Stimulated activated effector memory CD8-positive, alpha-beta T cell treated with anti-CD3 and anti-CD28 coated beads, Interleukin-12 subunit alpha, Interleukin-12 subunit beta, amount 100 ng/mL, for 72 hours (primary cell): ENCODE data around the gene ITPRIP.

ENCODE experiments used
- ATAC-seq: fragments of 150-1000 bp; cut with Tn5 transposase; 2 replicates; pipeline ENCODE4 v1.10.0; 2021
- DNase-seq, 2 donors: peaks; one replicate each; pipeline ENCODE4 v3.0.0; 2021 to 2022; ENCODE audit warnings: low spot score in 2 of 2
- H3K27ac Mint-ChIP-seq: one replicate; pipeline ENCODE4 v1.8.0; 2022; ENCODE audit warnings: mild to moderate bottlenecking, mixed read lengths
- H3K36me3 Mint-ChIP-seq: one replicate; pipeline ENCODE4 v1.8.0; 2022; ENCODE audit warnings: mild to moderate bottlenecking, mixed read lengths
- H3K4me1 Mint-ChIP-seq: one replicate; pipeline ENCODE4 v1.8.0; 2022; ENCODE audit warnings: mixed read lengths
- H3K4me3 Mint-ChIP-seq: one replicate; pipeline ENCODE4 v1.8.0; 2022; ENCODE audit warnings: mild to moderate bottlenecking, mixed read lengths
- H3K9me3 Mint-ChIP-seq: one replicate; pipeline ENCODE4 v1.8.0; 2022; ENCODE audit warnings: mixed read lengths

ITPRIP gene

GRCh38 chr10:104309980-104310978 is 28.0 kb downstream of the ITPRIP start:
- peaks cover 57% of the 10 kb centered on the region for H3K36me3 Mint-ChIP-seq
- ATAC-seq (no peak), DNase-seq (no peak)
- peaks cover 51% of the 10 kb centered on the region for H3K4me1 Mint-ChIP-seq
- no peak overlapping the region for H3K4me3 Mint-ChIP-seq
- H3K27ac Mint-ChIP-seq, result no peak overlapping the region
- no peaks in the 10 kb centered on the region for H3K9me3 Mint-ChIP-seq

- ATAC-seq (peak; percentile 63), DNase-seq (no peak)
- no peaks in the 10 kb centered on the region for H3K9me3 Mint-ChIP-seq
- H3K27ac Mint-ChIP-seq, result peak overlapping the region; percentile 35
- H3K4me1 Mint-ChIP-seq, result peaks cover 67% of the 10 kb centered on the region
- H3K36me3 Mint-ChIP-seq, result peaks cover 42% of the 10 kb centered on the region
- H3K4me3 Mint-ChIP-seq, result peak overlapping the region; percentile 22
Measured at GRCh38 chr10:104308439-104308903, 29.8 kb downstream of the ITPRIP start.

- H3K4me3 Mint-ChIP-seq, result peak overlapping the region; percentile 22
- H3K9me3 Mint-ChIP-seq, result no peaks in the 10 kb centered on the region
- ATAC-seq (no peak), DNase-seq (no peak)
- peaks cover 73% of the 10 kb centered on the region for H3K4me1 Mint-ChIP-seq
- H3K36me3 Mint-ChIP-seq, result peaks cover 35% of the 10 kb centered on the region
- H3K27ac Mint-ChIP-seq, result peak overlapping the region; percentile 35
Measured at GRCh38 chr10:104307576-104308438, 30.5 kb downstream of the ITPRIP start.

- no peak overlapping the region for H3K4me3 Mint-ChIP-seq
- peaks cover 26% of the 10 kb centered on the region for H3K36me3 Mint-ChIP-seq
- ATAC-seq (no peak), DNase-seq (no peak)
- H3K4me1 Mint-ChIP-seq, result peaks cover 74% of the 10 kb centered on the region
- no peaks in the 10 kb centered on the region for H3K9me3 Mint-ChIP-seq
- H3K27ac Mint-ChIP-seq, result no peak overlapping the region
Measured at GRCh38 chr10:104306897-104307296, 31.4 kb downstream of the ITPRIP start.

- Mint-ChIP-seq H3K9me3 (no peaks in the 10 kb centered on the region), H3K4me3 (no peak overlapping the region), H3K4me1 (peaks cover 79% of the 10 kb centered on the region), H3K27ac (no peak overlapping the region), H3K36me3 (peaks cover 19% of the 10 kb centered on the region)
- DNase-seq (no peak), ATAC-seq (no peak)
Measured at GRCh38 chr10:104304927-104305326, 33.3 kb downstream of the ITPRIP start.

GRCh38 chr10:104304356-104304745 is 33.9 kb downstream of the ITPRIP start:
- no peaks in the 10 kb centered on the region for H3K9me3 Mint-ChIP-seq
- H3K27ac Mint-ChIP-seq, result no peak overlapping the region
- ATAC-seq (no peak), DNase-seq (no peak)
- H3K36me3 Mint-ChIP-seq, result peaks cover 14% of the 10 kb centered on the region
- H3K4me3 Mint-ChIP-seq, result no peak overlapping the region
- peaks cover 76% of the 10 kb centered on the region for H3K4me1 Mint-ChIP-seq

GRCh38 chr10:104303594-104304355 is 34.5 kb downstream of the ITPRIP start:
- H3K4me3 Mint-ChIP-seq, result no peak overlapping the region
- peak; percentile 42 for ATAC-seq
- H3K36me3 Mint-ChIP-seq, result peaks cover 9% of the 10 kb centered on the region
- peaks cover 70% of the 10 kb centered on the region for H3K4me1 Mint-ChIP-seq
- no peak overlapping the region for H3K27ac Mint-ChIP-seq
- DNase-seq, result no peak
- no peaks in the 10 kb centered on the region for H3K9me3 Mint-ChIP-seq

GRCh38 chr10:104301907-104302690 is 36.2 kb downstream of the ITPRIP start:
- Mint-ChIP-seq H3K27ac (peak overlapping the region; percentile 55), H3K4me1 (peaks cover 53% of the 10 kb centered on the region)
- ATAC-seq, result no peak

GRCh38 chr10:104300736-104301292 is 37.5 kb downstream of the ITPRIP start:
- no peak overlapping the region for H3K4me3 Mint-ChIP-seq
- no peaks in the 10 kb centered on the region for H3K9me3 Mint-ChIP-seq
- ATAC-seq (peak; percentile 62), DNase-seq (no peak)
- H3K27ac Mint-ChIP-seq, result peak overlapping the region; percentile 55
- peaks cover 4% of the 10 kb centered on the region for H3K36me3 Mint-ChIP-seq
- peaks cover 40% of the 10 kb centered on the region for H3K4me1 Mint-ChIP-seq

More at GRCh38 chr10:104301907-104302690, 36.2 kb downstream of the ITPRIP start:
- H3K9me3 Mint-ChIP-seq, result no peaks in the 10 kb centered on the region
- no peak overlapping the region for H3K4me3 Mint-ChIP-seq
- H3K36me3 Mint-ChIP-seq, result peaks cover 9% of the 10 kb centered on the region
- no peak for DNase-seq

GRCh38 chr10:104300002-104300735 is 38.1 kb downstream of the ITPRIP start:
- no peaks in the 10 kb centered on the region for H3K36me3 Mint-ChIP-seq
- no peaks in the 10 kb centered on the region for H3K9me3 Mint-ChIP-seq
- H3K4me3 Mint-ChIP-seq, result no peak overlapping the region
- DNase-seq, result no peak
- ATAC-seq, result no peak
- peak overlapping the region; percentile 55 for H3K27ac Mint-ChIP-seq
- peaks cover 40% of the 10 kb centered on the region for H3K4me1 Mint-ChIP-seq

- no peak overlapping the region for H3K4me3 Mint-ChIP-seq
- DNase-seq (no peak), ATAC-seq (no peak)
- no peaks in the 10 kb centered on the region for H3K9me3 Mint-ChIP-seq
- H3K4me1 Mint-ChIP-seq, result peaks cover 32% of the 10 kb centered on the region
- H3K36me3 Mint-ChIP-seq, result no peaks in the 10 kb centered on the region
- no peak overlapping the region for H3K27ac Mint-ChIP-seq
Measured at GRCh38 chr10:104299031-104299904, 39.0 kb downstream of the ITPRIP start.

- Mint-ChIP-seq H3K36me3 (no peaks in the 10 kb centered on the region), H3K9me3 (no peaks in the 10 kb centered on the region), H3K4me3 (no peak overlapping the region), H3K4me1 (peaks cover 24% of the 10 kb centered on the region), H3K27ac (no peak overlapping the region)
- DNase-seq (no peak), ATAC-seq (peak; percentile 60)
Measured at GRCh38 chr10:104297697-104298660, 40.3 kb downstream of the ITPRIP start.
